GM19351 (cell line): ENCODE measurements around the gene DOK7.

Experiments used
- ATAC-seq: cut with Tn5 transposase; IDR thresholded peaks from one replicate; pipeline ENCODE4 v1.9.1; 2021; ENCODE audit warnings: mild to moderate bottlenecking, moderate library complexity; ENCODE audit not compliant: unreplicated experiment

DOK7 gene

GRCh38 chr4:3462321-3462789 lies 751 bp upstream of the DOK7 start:
- no peak for ATAC-seq

- no peak for ATAC-seq
Observed at GRCh38 chr4:3463556-3464348, 646 bp downstream of the DOK7 start.

GRCh38 chr4:3464349-3464905 lies 1.3 kb downstream of the DOK7 start:
- ATAC-seq, result no peak

GRCh38 chr4:3464911-3465697 lies 2.0 kb downstream of the DOK7 start:
- ATAC-seq, result no peak

GRCh38 chr4:3465698-3466671 lies 2.9 kb downstream of the DOK7 start:
- ATAC-seq, result no peak

- ATAC-seq, result no peak
Observed at GRCh38 chr4:3466691-3467600, 3.8 kb downstream of the DOK7 start.

- no peak for ATAC-seq
Observed at GRCh38 chr4:3467601-3468031, 4.5 kb downstream of the DOK7 start.

- ATAC-seq, result no peak
Observed at GRCh38 chr4:3468154-3468553, 5.0 kb downstream of the DOK7 start.

- no peak for ATAC-seq
Observed at GRCh38 chr4:3468804-3469203, 5.7 kb downstream of the DOK7 start.

- ATAC-seq, result no peak
Observed at GRCh38 chr4:3469386-3470243, 6.5 kb downstream of the DOK7 start.

GRCh38 chr4:3470244-3471097 lies 7.4 kb downstream of the DOK7 start:
- no peak for ATAC-seq

- ATAC-seq, result no peak
Observed at GRCh38 chr4:3471098-3471760, 8.1 kb downstream of the DOK7 start.

- ATAC-seq, result no peak
Observed at GRCh38 chr4:3471886-3472285, 8.8 kb downstream of the DOK7 start.

- no peak for ATAC-seq
Observed at GRCh38 chr4:3472411-3473141, 9.5 kb downstream of the DOK7 start.

- ATAC-seq, result no peak
Observed at GRCh38 chr4:3473181-3473950, 10.3 kb downstream of the DOK7 start.
